ENCODE data around the gene GSTO2.

The GSTO2 gene

DNA sequence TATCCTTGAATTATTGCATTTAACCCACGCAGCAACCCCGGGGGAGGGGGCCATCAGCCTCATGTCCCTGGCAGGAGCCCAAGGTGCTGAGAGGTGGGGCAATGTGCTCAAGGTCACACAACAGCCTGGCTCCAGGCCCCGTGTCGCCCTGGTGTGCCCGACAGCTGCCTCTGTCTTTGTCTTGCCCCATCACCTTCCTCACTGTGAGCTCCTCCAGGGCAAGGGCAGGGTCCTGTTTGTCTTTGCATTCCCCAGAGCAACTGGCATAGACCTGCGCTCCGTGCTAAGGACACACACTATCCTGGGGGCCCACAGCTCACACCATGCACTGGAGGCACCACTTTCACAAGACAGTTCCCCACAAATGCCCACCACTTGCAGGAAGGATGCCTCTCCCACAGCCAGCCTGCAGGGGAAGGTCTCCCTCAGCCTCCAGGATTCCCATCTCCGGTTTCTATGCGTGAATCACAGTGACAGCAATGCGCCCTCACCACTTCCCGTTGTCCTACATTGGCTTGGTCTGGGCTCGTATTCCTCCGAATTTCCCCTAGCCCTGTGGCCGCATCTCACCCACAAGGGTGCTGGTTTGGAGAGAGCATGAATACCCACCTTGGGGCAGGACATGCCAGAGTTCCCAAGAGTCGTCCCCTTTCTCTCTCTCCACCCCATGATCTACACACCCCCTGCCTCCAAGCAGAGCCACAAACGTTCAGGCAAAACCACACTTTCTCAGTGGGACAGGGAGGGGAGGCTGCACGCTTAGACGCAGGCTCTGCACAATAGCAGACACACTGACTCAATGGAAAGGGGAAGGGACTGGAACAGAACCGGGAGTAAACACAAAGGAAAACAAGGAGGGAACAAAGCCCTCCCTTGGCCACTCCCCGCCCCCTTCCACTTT lies 59.0 kb downstream of the GSTO2 start:
- H3K9me3 ChIP-seq (ENCODE audit: insufficient read depth, low read depth, low read length): no peaks in the 10 kb centered on the region
- H3K4me3 ChIP-seq (ENCODE audit: low read length, poor library complexity, severe bottlenecking): peak overlapping the region; percentile 74
- H3K4me1 ChIP-seq (ENCODE audit: insufficient read depth, low read length, poor library complexity, severe bottlenecking): peaks cover 100% of the 10 kb centered on the region
- no peak overlapping the region for H2AFZ ChIP-seq (ENCODE audit: low read length)
- peak overlapping the region; percentile 80 for H3K9ac ChIP-seq (ENCODE audit: low read depth, low read length, poor library complexity, severe bottlenecking)
- peaks cover 68% of the 10 kb centered on the region for H4K20me1 ChIP-seq (ENCODE audit: insufficient read depth, low read length, poor library complexity, severe bottlenecking)
- no peaks in the 10 kb centered on the region for H3K27me3 ChIP-seq (ENCODE audit: insufficient read depth, low read length, poor library complexity, severe bottlenecking)
- TF ChIP-seq EZH2phosphoT487 (IDR thresholded peaks at IDR 0.05; ENCODE audit: borderline replicate concordance) (no peak), CTCF (conservative IDR thresholded peaks at IDR 0.05; ENCODE audit: low read length) (no peak)
- H3F3A ChIP-seq (ENCODE audit: low read depth): no peaks in the 10 kb centered on the region
- peak overlapping the region; percentile 85 for H3K4me2 ChIP-seq (ENCODE audit: low read depth, low read length, poor library complexity, severe bottlenecking)
- H3K9me2 ChIP-seq (replicated peaks; ENCODE audit: low read depth, low read length): no peaks in the 10 kb centered on the region
- H3K79me2 ChIP-seq (ENCODE audit: insufficient read depth, low read length): peaks cover 100% of the 10 kb centered on the region
- no peaks in the 10 kb centered on the region; the same call in 1 of the 2 replicates for H3K36me3 ChIP-seq (ENCODE audit: insufficient read depth, low read length)

GRCh38 chr10:104328646-104328895 lies 59.6 kb downstream of the GSTO2 start:
- Histone ChIP-seq H3K36me3 (ENCODE audit: insufficient read depth, low read length) (no peaks in the 10 kb centered on the region; the same call in 1 of the 2 replicates), H3K27me3 (ENCODE audit: insufficient read depth, low read length, poor library complexity, severe bottlenecking) (no peaks in the 10 kb centered on the region), H3K9ac (ENCODE audit: low read depth, low read length, poor library complexity, severe bottlenecking) (peak overlapping the region; percentile 80), H4K20me1 (ENCODE audit: insufficient read depth, low read length, poor library complexity, severe bottlenecking) (peaks cover 68% of the 10 kb centered on the region), H3K79me2 (ENCODE audit: insufficient read depth, low read length) (peaks cover 100% of the 10 kb centered on the region), H3K4me1 (ENCODE audit: insufficient read depth, low read length, poor library complexity, severe bottlenecking) (peaks cover 100% of the 10 kb centered on the region), H3K9me3 (ENCODE audit: insufficient read depth, low read depth, low read length) (no peaks in the 10 kb centered on the region), H2AFZ (ENCODE audit: low read length) (no peak overlapping the region), H3F3A (ENCODE audit: low read depth) (no peaks in the 10 kb centered on the region), H3K4me3 (ENCODE audit: low read length, poor library complexity, severe bottlenecking) (peak overlapping the region; percentile 74), H3K9me2 (replicated peaks; ENCODE audit: low read depth, low read length) (no peaks in the 10 kb centered on the region), H3K4me2 (ENCODE audit: low read depth, low read length, poor library complexity, severe bottlenecking) (peak overlapping the region; percentile 85)
- TF ChIP-seq EZH2phosphoT487 (IDR thresholded peaks at IDR 0.05; ENCODE audit: borderline replicate concordance) (no peak), CTCF (conservative IDR thresholded peaks at IDR 0.05; ENCODE audit: low read length) (no peak)

- Histone ChIP-seq H2AFZ (ENCODE audit: low read length) (no peak overlapping the region), H3K9me2 (replicated peaks; ENCODE audit: low read depth, low read length) (no peaks in the 10 kb centered on the region), H3K36me3 (ENCODE audit: insufficient read depth, low read length) (no peaks in the 10 kb centered on the region; the same call in 1 of the 2 replicates), H3K9ac (ENCODE audit: low read depth, low read length, poor library complexity, severe bottlenecking) (peak overlapping the region; percentile 80), H3K4me3 (ENCODE audit: low read length, poor library complexity, severe bottlenecking) (peak overlapping the region; percentile 74), H3K9me3 (ENCODE audit: insufficient read depth, low read depth, low read length) (no peaks in the 10 kb centered on the region), H3K27me3 (ENCODE audit: insufficient read depth, low read length, poor library complexity, severe bottlenecking) (no peaks in the 10 kb centered on the region), H4K20me1 (ENCODE audit: insufficient read depth, low read length, poor library complexity, severe bottlenecking) (peaks cover 68% of the 10 kb centered on the region), H3K4me1 (ENCODE audit: insufficient read depth, low read length, poor library complexity, severe bottlenecking) (peaks cover 100% of the 10 kb centered on the region), H3K79me2 (ENCODE audit: insufficient read depth, low read length) (peaks cover 100% of the 10 kb centered on the region), H3F3A (ENCODE audit: low read depth) (no peaks in the 10 kb centered on the region), H3K4me2 (ENCODE audit: low read depth, low read length, poor library complexity, severe bottlenecking) (peak overlapping the region; percentile 85)
- TF ChIP-seq EZH2phosphoT487 (IDR thresholded peaks at IDR 0.05; ENCODE audit: borderline replicate concordance) (no peak), CTCF (conservative IDR thresholded peaks at IDR 0.05; ENCODE audit: low read length) (no peak)
Measured at GRCh38 chr10:104328896-104329710, 60.1 kb downstream of the GSTO2 start.

Measured in Loucy (cell line).